NB4 (cell line): ENCODE measurements around the gene ATP5ME.

Experiments
- MYC ChIP-seq: IDR thresholded peaks from 2 replicates; pipeline ENCODE4 v1.6.1; 2011; ENCODE audit warnings: low read depth, low read length
- POLR2A ChIP-seq: IDR thresholded peaks from 2 replicates; pipeline ENCODE4 v1.6.1; 2011; ENCODE audit warnings: mild to moderate bottlenecking; ENCODE audit not compliant: insufficient read length; ENCODE audit errors: extremely low read depth
- TF ChIP-seq, protein P1 (sequence below): IDR thresholded peaks from one replicate; pipeline ENCODE4 v1.5.1; 2012; ENCODE audit warnings: low read depth, low read length
- TF ChIP-seq, protein P2 (sequence below): IDR thresholded peaks from 2 replicates; pipeline ENCODE4 v1.6.1; 2011; ENCODE audit warnings: low read depth, low read length

DNA sequence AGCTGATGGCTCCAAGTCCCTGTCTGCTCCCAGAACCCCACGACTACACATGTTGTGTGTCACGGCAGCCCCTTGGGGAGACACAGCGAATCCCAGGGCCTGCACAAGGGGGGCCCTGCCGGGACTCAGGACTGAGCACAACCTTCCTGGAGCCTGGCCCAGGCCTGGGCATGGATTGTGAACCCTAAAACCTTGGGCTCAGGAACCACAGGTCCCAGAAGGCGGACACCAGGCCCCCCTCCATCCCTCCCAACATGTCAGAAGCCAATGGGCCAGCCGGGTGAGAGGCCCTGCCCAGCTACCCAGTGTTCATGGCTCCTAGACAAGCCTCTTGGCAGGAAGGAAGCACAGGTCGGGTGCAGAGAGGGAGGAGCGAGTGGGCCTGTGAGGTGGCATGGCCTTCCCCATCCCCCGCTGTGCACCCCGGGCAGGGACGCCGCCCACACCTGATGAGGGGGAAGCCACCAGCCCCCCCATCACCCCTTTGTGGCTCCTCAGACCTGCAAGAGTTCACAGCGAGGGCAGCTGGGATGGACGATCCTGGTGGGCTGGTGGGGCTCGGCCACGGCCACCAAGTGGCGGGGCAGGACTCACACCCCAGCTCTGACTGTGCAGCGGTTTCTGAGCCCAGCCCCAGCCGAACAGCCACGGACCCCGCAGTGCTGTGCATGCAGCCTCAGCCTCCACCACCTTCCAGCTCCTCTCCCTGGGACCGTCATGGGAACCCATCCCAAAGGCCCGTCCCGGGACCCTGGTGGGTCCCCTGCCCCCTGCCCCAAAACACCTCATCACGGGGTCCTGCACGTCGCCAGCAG, 45.0 kb downstream of the ATP5ME start:
- TF ChIP-seq, protein P1, sequence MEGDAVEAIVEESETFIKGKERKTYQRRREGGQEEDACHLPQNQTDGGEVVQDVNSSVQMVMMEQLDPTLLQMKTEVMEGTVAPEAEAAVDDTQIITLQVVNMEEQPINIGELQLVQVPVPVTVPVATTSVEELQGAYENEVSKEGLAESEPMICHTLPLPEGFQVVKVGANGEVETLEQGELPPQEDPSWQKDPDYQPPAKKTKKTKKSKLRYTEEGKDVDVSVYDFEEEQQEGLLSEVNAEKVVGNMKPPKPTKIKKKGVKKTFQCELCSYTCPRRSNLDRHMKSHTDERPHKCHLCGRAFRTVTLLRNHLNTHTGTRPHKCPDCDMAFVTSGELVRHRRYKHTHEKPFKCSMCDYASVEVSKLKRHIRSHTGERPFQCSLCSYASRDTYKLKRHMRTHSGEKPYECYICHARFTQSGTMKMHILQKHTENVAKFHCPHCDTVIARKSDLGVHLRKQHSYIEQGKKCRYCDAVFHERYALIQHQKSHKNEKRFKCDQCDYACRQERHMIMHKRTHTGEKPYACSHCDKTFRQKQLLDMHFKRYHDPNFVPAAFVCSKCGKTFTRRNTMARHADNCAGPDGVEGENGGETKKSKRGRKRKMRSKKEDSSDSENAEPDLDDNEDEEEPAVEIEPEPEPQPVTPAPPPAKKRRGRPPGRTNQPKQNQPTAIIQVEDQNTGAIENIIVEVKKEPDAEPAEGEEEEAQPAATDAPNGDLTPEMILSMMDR, result no peak
- TF ChIP-seq, protein P2, sequence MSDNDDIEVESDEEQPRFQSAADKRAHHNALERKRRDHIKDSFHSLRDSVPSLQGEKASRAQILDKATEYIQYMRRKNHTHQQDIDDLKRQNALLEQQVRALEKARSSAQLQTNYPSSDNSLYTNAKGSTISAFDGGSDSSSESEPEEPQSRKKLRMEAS, result no peak
- no peak for TF ChIP-seq POLR2A
- no peak for TF ChIP-seq MYC
